WTC11 (cell line): ENCODE data around the gene PRKCE. TPM values are rescaled to one million over a fixed set of nuclear protein-coding genes. Genes with fewer than 3 reads are reported as not detected.

ENCODE experiments used
- ATAC-seq: fragments of 200-7000 bp; cut with Tn5 transposase; 2 replicates; pipeline ENCODE4 v1.10.0; 2021; ENCODE audit warnings: mild to moderate bottlenecking, moderate library complexity
- CTCF ChIA-PET: fragments of 300-600 bp; sonication (Branson Sonifier 250); formaldehyde crosslinking; loops from one replicate; lab custom pipeline; 2021; ENCODE audit warnings: antibody characterized with exemption; lab: Charles Lee
- POLR2A ChIA-PET: fragments of 350-600 bp; sonication (Branson Sonifier 250); formaldehyde crosslinking; loops from one replicate; lab custom pipeline; 2021; ENCODE audit warnings: antibody characterized with exemption; lab: Charles Lee
- DNase-seq: peaks from one replicate; pipeline ENCODE4 v3.0.0; 2021; ENCODE audit warnings: low spot score
- H3K27ac Mint-ChIP-seq: 2 replicates; pipeline ENCODE4 v1.8.0; 2021; ENCODE audit warnings: mixed read lengths
- H3K27me3 Mint-ChIP-seq: 2 replicates; pipeline ENCODE4 v1.8.0; 2021; ENCODE audit warnings: low read depth, mild to moderate bottlenecking, moderate library complexity, mixed read lengths
- H3K36me3 Mint-ChIP-seq: 2 replicates; pipeline ENCODE4 v1.8.0; 2021; ENCODE audit warnings: mixed read lengths
- H3K4me1 Mint-ChIP-seq: 2 replicates; pipeline ENCODE4 v1.8.0; 2022; ENCODE audit warnings: mixed read lengths
- H3K4me3 Mint-ChIP-seq: 2 replicates; pipeline ENCODE4 v1.8.0; 2021; ENCODE audit warnings: mild to moderate bottlenecking, moderate library complexity, mixed read lengths
- H3K9me3 Mint-ChIP-seq: 2 replicates; pipeline ENCODE4 v1.8.0; 2021; ENCODE audit warnings: mixed read lengths
- ARID4B ChIP-seq: sonication (generic); formaldehyde crosslinking; IDR thresholded peaks from 2 replicates; pipeline ENCODE4 v1.8.0; 2023; ENCODE audit warnings: missing genetic modification reagents, mild to moderate bottlenecking, borderline replicate concordance
- E2F1 ChIP-seq: sonication (generic); formaldehyde crosslinking; IDR thresholded peaks from 2 replicates; pipeline ENCODE4 v1.8.0; 2022; ENCODE audit warnings: mild to moderate bottlenecking, missing genetic modification reagents
- ELF4 ChIP-seq: sonication (generic); formaldehyde crosslinking; IDR thresholded peaks from 2 replicates; pipeline ENCODE4 v1.8.1; 2022; ENCODE audit warnings: low read depth, mild to moderate bottlenecking, moderate library complexity, missing genetic modification reagents
- ESRRA ChIP-seq: sonication (generic); formaldehyde crosslinking; IDR thresholded peaks from 2 replicates; pipeline ENCODE4 v1.8.1; 2022; ENCODE audit warnings: mild to moderate bottlenecking, missing genetic modification reagents, borderline replicate concordance
- FOXJ3 ChIP-seq: sonication (generic); formaldehyde crosslinking; IDR thresholded peaks from 2 replicates; pipeline ENCODE4 v1.9.0; 2021; ENCODE audit warnings: missing genetic modification reagents, mild to moderate bottlenecking, borderline replicate concordance
- GABPB1 ChIP-seq: sonication (generic); formaldehyde crosslinking; IDR thresholded peaks from 2 replicates; pipeline ENCODE4 v1.8.1; 2023; ENCODE audit warnings: mild to moderate bottlenecking, missing genetic modification reagents
- HMGXB4 ChIP-seq: sonication (generic); formaldehyde crosslinking; IDR thresholded peaks from 2 replicates; pipeline ENCODE4 v1.8.1; 2023; ENCODE audit warnings: mild to moderate bottlenecking, moderate library complexity, missing genetic modification reagents
- NFATC4 ChIP-seq: fragments of 250-450 bp; sonication (Bioruptor Pico); IDR thresholded peaks from 2 replicates; pipeline ENCODE4 v1.9.0; 2021; ENCODE audit warnings: mild to moderate bottlenecking
- RORB ChIP-seq: fragments of 250-450 bp; sonication (Bioruptor Pico); IDR thresholded peaks from 2 replicates; pipeline ENCODE4 v1.9.0; 2021; ENCODE audit warnings: mild to moderate bottlenecking
- SMAD4 ChIP-seq: sonication (generic); formaldehyde crosslinking; IDR thresholded peaks from 2 replicates; pipeline ENCODE4 v1.8.0; 2022; ENCODE audit warnings: mild to moderate bottlenecking, missing genetic modification reagents
- ZNF219 ChIP-seq: sonication (generic); formaldehyde crosslinking; IDR thresholded peaks from 2 replicates; pipeline ENCODE4 v1.8.0; 2023; ENCODE audit warnings: missing genetic modification reagents, mild to moderate bottlenecking, borderline replicate concordance
- ZNF396 ChIP-seq: fragments of 250-450 bp; sonication (Bioruptor Pico); IDR thresholded peaks from 2 replicates; pipeline ENCODE4 v1.8.0; 2021; ENCODE audit warnings: mild to moderate bottlenecking, moderate library complexity, borderline replicate concordance
- ZNF416 ChIP-seq: fragments of 250-450 bp; sonication (Bioruptor Pico); IDR thresholded peaks from 2 replicates; pipeline ENCODE4 v1.9.0; 2021; ENCODE audit warnings: mild to moderate bottlenecking, inconsistent platforms
- ZNF425 ChIP-seq: fragments of 250-450 bp; sonication (Bioruptor Pico); conservative IDR thresholded peaks from 2 replicates; pipeline ENCODE4 v1.9.0; 2021; ENCODE audit warnings: mild to moderate bottlenecking
- ZNF512 ChIP-seq: sonication (generic); formaldehyde crosslinking; IDR thresholded peaks from 2 replicates; pipeline ENCODE4 v1.8.1; 2022; ENCODE audit warnings: missing genetic modification reagents, borderline replicate concordance
- total RNA-seq: library from RNA; stranded (reverse); gene quantifications from 3 replicates; pipeline ENCODE4 v1.2.3, GENCODE V29; 2021

PRKCE gene
- total RNA-seq, 1 experiment from 2014 or later = 5.8 TPM

- Mint-ChIP-seq H3K27me3 (no peaks in the 10 kb centered on the region), H3K9me3 (no peaks in the 10 kb centered on the region), H3K27ac (no peak overlapping the region), H3K4me1 (peaks cover 37% of the 10 kb centered on the region), H3K4me3 (no peak overlapping the region), H3K36me3 (no peaks in the 10 kb centered on the region)
- ChIA-PET CTCF (interaction anchor here (0.8 kb wide), 1 partner anchor 14 kb away, joined by 4 read pairs; no protein-coding TSS in a partner anchor), POLR2A (no interaction called here)
- ATAC-seq = peak; percentile 23; the same call in 1 of the 2 replicates
- DNase-seq = no peak
- no peak for TF ChIP-seq ZNF396 (CRISPR knock-in tag)
- TF ChIP-seq ARID4B (CRISPR knock-in tag) = no peak
- TF ChIP-seq E2F1 (CRISPR knock-in tag) = no peak
- no peak for TF ChIP-seq ESRRA (CRISPR knock-in tag)
- TF ChIP-seq ZNF425 (CRISPR knock-in tag) = no peak
- no peak for TF ChIP-seq GABPB1 (CRISPR knock-in tag)
- no peak for TF ChIP-seq ZNF416 (CRISPR knock-in tag)
- TF ChIP-seq HMGXB4 = no peak
- no peak for TF ChIP-seq FOXJ3 (CRISPR knock-in tag)
- no peak for TF ChIP-seq ZNF512 (CRISPR knock-in tag)
- no peak for TF ChIP-seq NFATC4 (CRISPR knock-in tag)
- TF ChIP-seq SMAD4 (CRISPR knock-in tag) = no peak
- no peak for TF ChIP-seq ELF4
- TF ChIP-seq RORB (CRISPR knock-in tag) = no peak
- TF ChIP-seq ZNF219 (CRISPR knock-in tag) = no peak
These were observed 520.0 kb downstream of the PRKCE start for GRCh38 chr2:46171411-46171953.
